HepG2 (cell line): ENCODE data around the gene ATG2A. TPM values are rescaled to one million over a fixed set of nuclear protein-coding genes. Genes with fewer than 3 reads are reported as not detected.

Source experiments
- ADNP ChIP-seq: sonication (generic); formaldehyde crosslinking; IDR thresholded peaks from 2 replicates; pipeline ENCODE4 v1.4.0; 2020; ENCODE audit warnings: missing genetic modification reagents
- AFF4 ChIP-seq: sonication (generic); formaldehyde crosslinking; IDR thresholded peaks from 2 replicates; pipeline ENCODE4 v1.4.0; 2020; ENCODE audit warnings: missing genetic modification reagents
- ARHGAP35 ChIP-seq: sonication (generic); formaldehyde crosslinking; IDR thresholded peaks from 2 replicates; pipeline ENCODE4 v1.9.0; 2022; ENCODE audit warnings: mild to moderate bottlenecking, inconsistent platforms, moderate library complexity, missing genetic modification reagents, borderline replicate concordance
- CREB1 ChIP-seq, 2 experiments: fragments of 450-650 bp in 1 of 2; IDR thresholded peaks; 2 replicates each; pipeline ENCODE4 v1.6.1; 2016 to 2017; ENCODE audit warnings: control low read depth in 1 of 2, mild to moderate bottlenecking in 1 of 2, missing compliant biosample characterization in 1 of 2, missing genetic modification characterization in 1 of 2
- E2F1 ChIP-seq: sonication (generic); formaldehyde crosslinking; IDR thresholded peaks from 2 replicates; pipeline ENCODE4 v1.5.0; 2020; ENCODE audit warnings: missing genetic modification reagents
- ELF3 ChIP-seq: IDR thresholded peaks from 2 replicates; pipeline ENCODE4 v1.6.1; 2016; ENCODE audit warnings: missing genetic modification reagents, missing compliant biosample characterization
- FOXC1 ChIP-seq: sonication (generic); formaldehyde crosslinking; IDR thresholded peaks from 2 replicates; pipeline ENCODE4 v1.8.0; 2022; ENCODE audit warnings: mild to moderate bottlenecking, missing genetic modification reagents, borderline replicate concordance
- HNF1A ChIP-seq, 2 experiments: sonication (generic) in 1 of 2; formaldehyde crosslinking in 1 of 2; IDR thresholded peaks; 2 replicates each; pipeline versions ENCODE4 v1.4.0 to v1.6.1; 2016 to 2020; ENCODE audit warnings: borderline replicate concordance in 1 of 2, low read depth in 1 of 2, mild to moderate bottlenecking in 1 of 2, missing genetic modification reagents in 1 of 2
- MYPOP ChIP-seq: sonication (generic); formaldehyde crosslinking; IDR thresholded peaks from 2 replicates; pipeline ENCODE4 v1.8.1; 2023; ENCODE audit warnings: mild to moderate bottlenecking, moderate library complexity, missing genetic modification reagents
- NFE2L2 ChIP-seq: fragments of 150-350 bp; IDR thresholded peaks from 2 replicates; pipeline ENCODE4 v1.6.1; 2014; ENCODE audit warnings: low read length
- RXRB ChIP-seq: IDR thresholded peaks from 2 replicates; pipeline ENCODE4 v1.6.1; 2016; ENCODE audit warnings: borderline replicate concordance, missing genetic modification reagents, missing compliant biosample characterization
- SNAPC5 ChIP-seq: sonication (generic); formaldehyde crosslinking; IDR thresholded peaks from 2 replicates; pipeline ENCODE4 v1.8.1; 2023; ENCODE audit warnings: mild to moderate bottlenecking, missing genetic modification reagents, borderline replicate concordance
- STAG1 ChIP-seq: sonication (generic); formaldehyde crosslinking; IDR thresholded peaks from 2 replicates; pipeline ENCODE4 v1.4.0; 2020; ENCODE audit warnings: missing genetic modification reagents
- ZNF10 ChIP-seq: sonication (generic); formaldehyde crosslinking; IDR thresholded peaks from 2 replicates; pipeline ENCODE4 v1.4.0; 2020; ENCODE audit warnings: mild to moderate bottlenecking, low read depth, missing genetic modification reagents, borderline replicate concordance
- ZNF432 ChIP-seq: sonication (generic); formaldehyde crosslinking; IDR thresholded peaks from 2 replicates; pipeline ENCODE4 v1.5.0; 2020; ENCODE audit warnings: missing genetic modification reagents, mild to moderate bottlenecking, borderline replicate concordance
- ZNF484 ChIP-seq: sonication (generic); formaldehyde crosslinking; IDR thresholded peaks from 2 replicates; pipeline ENCODE4 v1.5.1; 2020; ENCODE audit warnings: mild to moderate bottlenecking, low read depth, missing genetic modification reagents, borderline replicate concordance
- polyA plus RNA-seq, 8 experiments: library from polyadenylated mRNA; depleted of rRNA in 3 of 8; stranded (reverse) in 7 of 8; unstranded in 1 of 8; fragments of >200 nt; fragmentation: Illumina TruSeq in 4 of 8; extraction: Trizol in 4 of 8; gene quantifications; 2 replicates each; pipeline versions ENCODE4 v1.2.1 to v1.2.3, GENCODE V29; 2011 to 2016; ENCODE audit warnings: low read depth in 4 of 8, missing spikeins in 1 of 8, mixed read lengths in 1 of 8; ENCODE audit not compliant: insufficient read depth in 1 of 8
- total RNA-seq, 5 experiments: library from RNA; depleted of rRNA; stranded (reverse); fragments of >200 nt; fragmentation: Illumina TruSeq; extraction: Trizol; gene quantifications; 2 replicates each; pipeline ENCODE4 v1.2.3, GENCODE V29; 2016; ENCODE audit warnings: low read depth in 1 of 5

Gene ATG2A
- total and polyA plus RNA-seq, 2 of the 13 experiments (the other 11 are each of a cell fraction or from before 2014, with no cell fraction given), result 6.7 to 8.0 TPM

- peak; percentile 99 for TF ChIP-seq HNF1A (IDR thresholded peaks at IDR 0.05; ENCODE audit: low read depth)
- TF ChIP-seq HNF1A (CRISPR knock-in tag; IDR thresholded peaks at IDR 0.05; ENCODE audit: borderline replicate concordance), result peak; percentile 100
- TF ChIP-seq ADNP, result no peak
- peak; percentile 85 for TF ChIP-seq RXRB (CRISPR knock-in tag)
- TF ChIP-seq SNAPC5, result peak; percentile 41; the same call in 1 of the 2 replicates
- TF ChIP-seq ARHGAP35, result no peak
- TF ChIP-seq ZNF484, result no peak
- 0 out of 2 replicates have a peak, but pooled peaks have one; percentile 21 for TF ChIP-seq MYPOP (CRISPR knock-in tag)
- TF ChIP-seq ELF3, result peak; percentile 99
- TF ChIP-seq ZNF10, result no peak
- peak; percentile 33 for TF ChIP-seq STAG1 (CRISPR knock-in tag)
- no peak for TF ChIP-seq NFE2L2
- TF ChIP-seq FOXC1 (CRISPR knock-in tag), result no peak
- no peak for TF ChIP-seq CREB1 (IDR thresholded peaks at IDR 0.05)
- TF ChIP-seq CREB1 (CRISPR knock-in tag; IDR thresholded peaks at IDR 0.05), result no peak
- no peak for TF ChIP-seq AFF4 (CRISPR knock-in tag)
- no peak for TF ChIP-seq ZNF432
- TF ChIP-seq E2F1, result 0 out of 2 replicates have a peak, but pooled peaks have one; percentile 16
These were observed 23.6 kb downstream of the ATG2A start (continued) for GRCh38 chr11:64893194-64894069.
